Endothelial cell of umbilical vein (primary cell): Measurements from ENCODE around the gene LPAR5.

Experiments
- FOS ChIP-seq: IDR thresholded peaks from 2 replicates; pipeline ENCODE4 v1.6.1; 2011; ENCODE audit warnings: mild to moderate bottlenecking, low read length, moderate library complexity, borderline replicate concordance; ENCODE audit not compliant: insufficient read depth
- JUN ChIP-seq: IDR thresholded peaks from 2 replicates; pipeline ENCODE4 v1.6.1; 2011; ENCODE audit warnings: borderline replicate concordance, low read depth; ENCODE audit not compliant: insufficient read length, insufficient read depth
- MYC ChIP-seq: IDR thresholded peaks from one replicate; pipeline ENCODE4 v1.6.1; 2011; ENCODE audit warnings: mild to moderate bottlenecking, low read depth, low read length
- POLR2A ChIP-seq: IDR thresholded peaks from 2 replicates; pipeline ENCODE4 v1.6.1; 2012; ENCODE audit warnings: low read depth, mild to moderate bottlenecking, control low read depth, low read length
- POLR2AphosphoS5 ChIP-seq: IDR thresholded peaks from 2 replicates; pipeline ENCODE4 v1.6.1; 2012; ENCODE audit warnings: low read depth, mild to moderate bottlenecking, control low read depth, low read length, moderate library complexity; ENCODE audit not compliant: insufficient read depth
- TF ChIP-seq, protein P1 (sequence below), 2 donors: IDR thresholded peaks; 1 replicate in 1 of 2; 2 replicates in 1 of 2; pipeline ENCODE4 v1.5.1; 2011; ENCODE audit warnings: low read length in 2 of 2, mild to moderate bottlenecking in 2 of 2, moderate library complexity in 2 of 2, control low read depth in 1 of 2, inconsistent platforms in 1 of 2, low read depth in 1 of 2; ENCODE audit not compliant: insufficient read depth in 1 of 2; ENCODE audit errors: extremely low read depth in 1 of 2

DNA sequence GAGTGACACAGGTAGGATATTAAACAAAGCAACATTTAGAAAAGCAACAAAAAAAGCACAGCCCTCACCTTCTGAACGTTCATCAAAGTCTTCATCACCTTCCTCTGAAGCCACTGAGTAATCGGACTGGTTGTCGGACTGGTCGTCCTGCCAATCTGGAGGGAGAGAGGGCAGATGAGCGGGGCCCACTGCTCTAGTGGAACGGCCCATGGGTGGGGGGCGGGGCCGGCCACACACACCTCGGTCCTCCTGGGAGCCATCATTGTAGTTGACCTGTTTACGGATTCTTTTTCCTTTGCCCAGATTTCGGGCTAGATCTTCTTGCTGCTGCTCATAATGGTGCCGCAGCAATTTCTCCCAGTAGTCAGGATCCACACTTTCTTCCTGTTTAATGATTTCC is 52.8 kb downstream of the LPAR5 start:
- TF ChIP-seq, protein P1, sequence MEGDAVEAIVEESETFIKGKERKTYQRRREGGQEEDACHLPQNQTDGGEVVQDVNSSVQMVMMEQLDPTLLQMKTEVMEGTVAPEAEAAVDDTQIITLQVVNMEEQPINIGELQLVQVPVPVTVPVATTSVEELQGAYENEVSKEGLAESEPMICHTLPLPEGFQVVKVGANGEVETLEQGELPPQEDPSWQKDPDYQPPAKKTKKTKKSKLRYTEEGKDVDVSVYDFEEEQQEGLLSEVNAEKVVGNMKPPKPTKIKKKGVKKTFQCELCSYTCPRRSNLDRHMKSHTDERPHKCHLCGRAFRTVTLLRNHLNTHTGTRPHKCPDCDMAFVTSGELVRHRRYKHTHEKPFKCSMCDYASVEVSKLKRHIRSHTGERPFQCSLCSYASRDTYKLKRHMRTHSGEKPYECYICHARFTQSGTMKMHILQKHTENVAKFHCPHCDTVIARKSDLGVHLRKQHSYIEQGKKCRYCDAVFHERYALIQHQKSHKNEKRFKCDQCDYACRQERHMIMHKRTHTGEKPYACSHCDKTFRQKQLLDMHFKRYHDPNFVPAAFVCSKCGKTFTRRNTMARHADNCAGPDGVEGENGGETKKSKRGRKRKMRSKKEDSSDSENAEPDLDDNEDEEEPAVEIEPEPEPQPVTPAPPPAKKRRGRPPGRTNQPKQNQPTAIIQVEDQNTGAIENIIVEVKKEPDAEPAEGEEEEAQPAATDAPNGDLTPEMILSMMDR (IDR thresholded peaks at IDR 0.05; ENCODE audit: extremely low read depth in 1 of 2, insufficient read depth in 1 of 2, low read depth in 1 of 2, low read length in 2 of 2) = no peak
- TF ChIP-seq POLR2A (no peak), MYC (no peak), FOS (no peak), POLR2AphosphoS5 (no peak), JUN (no peak)
